ENCODE data around the gene NCR2. TPM values are rescaled to one million over a fixed set of nuclear protein-coding genes. Genes with fewer than 3 reads are reported as not detected.
"Not testable (repeated sequence)": the region's sequence is repeated elsewhere in the genome, so short reads cannot be mapped to it uniquely, and the experiment has no call there.

NCR2 gene
- total RNA-seq, 4 donors from 2014 or later, result not detected

- WGBS, 2 donors, result 47 to 64% methylated on average over 1 of the region's 1 CpG
- H3K4me3 ChIP-seq (ENCODE audit: low read depth, poor library complexity, severe bottlenecking), result no peak overlapping the region
- DNase-seq (ENCODE audit: low spot score in 2 of 2), result no peak
- no peak for TF ChIP-seq POLR2A (IDR thresholded peaks at IDR 0.05)
- no peak for TF ChIP-seq CTCF (IDR thresholded peaks at IDR 0.05)
- intact Hi-C loops (cut with DNase I; ENCODE audit: low total_unique reads), result no loop called here
Observed at GRCh38 chr6:41291717-41292116, 43.7 kb upstream of the NCR2 start.

GRCh38 chr6:41294214-41294872 lies 41.1 kb upstream of the NCR2 start:
- TF ChIP-seq POLR2A (IDR thresholded peaks at IDR 0.05) (no peak), CTCF (IDR thresholded peaks at IDR 0.05) (no peak)
- intact Hi-C loops (cut with DNase I; ENCODE audit: low total_unique reads), result no loop called here
- WGBS, 2 donors, result 85 to 87% methylated on average over 3 of the region's 3 CpGs
- DNase-seq (ENCODE audit: low spot score in 2 of 2), result no peak
- no peak overlapping the region for H3K4me3 ChIP-seq (ENCODE audit: low read depth, poor library complexity, severe bottlenecking)

GRCh38 chr6:41297248-41297647 lies 38.2 kb upstream of the NCR2 start:
- DNase-seq (ENCODE audit: low spot score in 2 of 2); H3K4me3 ChIP-seq (ENCODE audit: low read depth, poor library complexity, severe bottlenecking); intact Hi-C loops (cut with DNase I; ENCODE audit: low total_unique reads): not testable (repeated sequence)
- 53 to 54% methylated on average over 5 of the region's 5 CpGs for WGBS, 2 donors

GRCh38 chr6:41298785-41299502 lies 36.5 kb upstream of the NCR2 start:
- WGBS, 2 donors, result 52 to 54% methylated on average over 3 of the region's 3 CpGs
- DNase-seq (ENCODE audit: low spot score in 2 of 2), result no peak
- TF ChIP-seq CTCF (IDR thresholded peaks at IDR 0.05) (no peak), POLR2A (IDR thresholded peaks at IDR 0.05) (no peak)
- no peak overlapping the region for H3K4me3 ChIP-seq (ENCODE audit: low read depth, poor library complexity, severe bottlenecking)
- intact Hi-C loops (cut with DNase I; ENCODE audit: low total_unique reads), result no loop called here

- 63 to 76% methylated on average over 5 of the region's 5 CpGs for WGBS, 2 donors
- H3K4me3 ChIP-seq (ENCODE audit: low read depth, poor library complexity, severe bottlenecking), result no peak overlapping the region
- TF ChIP-seq POLR2A (IDR thresholded peaks at IDR 0.05) (no peak), CTCF (IDR thresholded peaks at IDR 0.05) (no peak)
Observed at GRCh38 chr6:41302638-41303037, 32.8 kb upstream of the NCR2 start.

GRCh38 chr6:41306187-41306854 lies 29.1 kb upstream of the NCR2 start:
- 23 to 30% methylated on average over 13 of the region's 13 CpGs for WGBS, 2 donors
- TF ChIP-seq POLR2A (IDR thresholded peaks at IDR 0.05) (no peak), CTCF (IDR thresholded peaks at IDR 0.05) (no peak)
- no peak overlapping the region for H3K4me3 ChIP-seq (ENCODE audit: low read depth, poor library complexity, severe bottlenecking)
- peak in 1 of 2 donors; percentile 24 for DNase-seq (ENCODE audit: low spot score in 2 of 2)
- intact Hi-C loops (cut with DNase I; ENCODE audit: low total_unique reads), result no loop called here

More at GRCh38 chr6:41302638-41303037, 32.8 kb upstream of the NCR2 start:
- no peak for DNase-seq (ENCODE audit: low spot score in 2 of 2)
- intact Hi-C loops (cut with DNase I; ENCODE audit: low total_unique reads), result no loop called here

All from lower leg skin (tissue), 4 donors.